ENCODE data around the gene NSMF.
A peak's percentile ranks its signal among the peaks of the same experiment; 100 is the strongest.

NSMF gene

DNA sequence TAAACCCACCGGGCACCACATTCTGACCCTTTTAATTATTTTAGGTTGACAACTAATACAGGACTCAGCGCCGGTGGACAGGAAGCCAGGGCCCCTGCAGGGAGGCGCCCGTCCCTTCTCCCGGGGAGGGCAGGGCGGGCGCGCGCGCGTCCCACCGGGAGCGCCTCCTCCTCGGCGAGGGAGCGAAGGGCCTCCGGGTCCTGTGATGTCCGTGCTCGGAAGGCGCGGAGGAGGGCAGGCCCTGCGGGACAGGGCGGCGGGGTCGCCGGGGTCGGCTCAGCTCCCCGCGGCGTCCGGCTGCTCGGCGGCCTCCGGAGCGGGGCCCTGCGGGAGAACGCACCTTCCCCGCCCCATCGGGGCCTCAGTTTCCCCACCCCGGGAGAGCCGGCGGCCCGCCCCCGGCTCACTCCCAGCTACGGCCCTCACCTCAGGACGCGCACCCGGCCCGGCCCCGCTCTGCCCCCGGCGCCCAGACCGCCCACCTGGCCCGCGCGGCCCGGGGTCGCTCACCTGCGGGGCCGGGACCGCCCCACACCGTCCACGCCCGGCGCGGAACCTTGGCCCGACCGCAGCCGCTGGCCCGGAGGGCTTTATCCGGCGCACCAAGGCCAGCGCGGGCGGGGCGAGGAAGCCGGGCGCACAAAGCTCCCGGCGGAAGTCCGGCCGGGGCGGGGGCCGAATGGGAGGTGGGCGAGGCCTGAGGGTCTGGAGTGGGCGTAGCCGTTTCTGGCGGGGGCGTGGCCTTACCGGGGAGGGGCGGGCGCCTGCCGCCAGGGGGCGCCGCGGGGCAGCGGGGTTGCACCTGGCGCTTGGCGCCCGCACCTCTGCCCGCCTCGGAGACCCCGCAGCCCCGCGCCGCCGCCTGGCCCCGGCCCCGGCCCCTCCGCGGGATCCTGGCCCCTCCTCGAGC, 36.3 kb downstream of the NSMF start, which contains the start of the genes EXD3 and NOXA1:
EXD3 (minus strand) TSS at position 559 of the 910 bp plus-strand sequence. CDS start 27,805 bp downstream, outside the sequence.
NOXA1 (plus strand) TSS at position 790 of the 910 bp plus-strand sequence. CDS start 137 bp downstream, outside the sequence.
- H3K4me1 ChIP-seq (ENCODE audit: control insufficient read depth in 2 of 2, insufficient read depth in 2 of 2, low read length in 2 of 2) = peaks cover 12 to 18% of the 10 kb centered on the region in 2 donors
- H3K27ac ChIP-seq (ENCODE audit: low read depth in 2 of 2, low read length in 2 of 2) = peak within 1 kb of the TSS; percentile 86 to 91
- peaks cover 0 to 3% of the 10 kb centered on the region in 2 donors for H3K36me3 ChIP-seq (ENCODE audit: control insufficient read depth in 2 of 2, insufficient read depth in 2 of 2, low read length in 2 of 2)
- no peaks in the 10 kb centered on the region for H3K27me3 ChIP-seq (ENCODE audit: control insufficient read depth in 2 of 2, insufficient read depth in 2 of 2, low read length in 2 of 2)
- H3K4me3 ChIP-seq (ENCODE audit: low read length in 2 of 2) = peak within 1 kb of the TSS; percentile 79 to 88
- no peaks in the 10 kb centered on the region for H3K9me3 ChIP-seq (ENCODE audit: control insufficient read depth in 2 of 2, low read length in 2 of 2)
- peak within 1 kb of the TSS; percentile 86 to 97 for H3K9ac ChIP-seq (ENCODE audit: low read depth in 1 of 2, low read length in 2 of 2)

DNA sequence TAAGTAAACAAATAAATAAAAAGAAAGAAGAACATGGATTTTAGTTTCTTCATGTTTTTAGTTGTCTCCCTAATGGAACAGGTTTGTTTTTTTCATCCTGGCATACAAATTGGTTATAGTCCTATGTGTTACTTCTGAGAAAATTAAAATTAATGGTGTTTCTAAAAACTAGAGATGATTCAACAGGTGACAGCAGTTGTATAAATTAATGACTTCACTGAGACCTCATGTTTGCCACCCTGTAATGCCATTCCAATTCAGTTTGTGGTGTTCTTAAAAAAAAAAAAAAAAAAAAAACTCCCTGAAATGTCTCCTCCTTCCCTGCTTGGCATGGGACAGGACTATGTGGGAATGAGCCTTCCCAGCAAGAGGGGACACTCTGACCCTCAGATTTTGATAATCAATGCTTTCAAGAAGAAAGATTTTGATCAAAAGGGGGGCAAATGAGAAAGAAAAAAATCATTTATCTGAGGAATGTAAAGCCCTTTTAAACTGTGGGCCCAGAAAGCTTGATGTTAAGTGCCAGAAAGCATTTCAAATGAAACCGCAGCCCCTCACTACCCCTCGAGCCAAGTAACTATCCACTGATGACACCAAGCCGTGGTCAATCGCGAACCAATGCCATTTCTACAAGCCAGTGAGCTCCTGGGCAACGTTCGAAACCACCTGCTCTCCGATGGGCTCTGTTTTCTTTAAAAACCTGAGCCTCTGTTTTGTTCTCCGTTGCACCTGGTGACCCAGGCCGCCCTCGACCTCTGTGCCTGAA, 37.1 kb downstream of the NSMF start:
- H3K27ac ChIP-seq (ENCODE audit: low read depth in 2 of 2, low read length in 2 of 2) = peak overlapping the region; percentile 68 to 77
- H3K9ac ChIP-seq (ENCODE audit: low read depth in 1 of 2, low read length in 2 of 2) = peak overlapping the region; percentile 82 to 86

DNA sequence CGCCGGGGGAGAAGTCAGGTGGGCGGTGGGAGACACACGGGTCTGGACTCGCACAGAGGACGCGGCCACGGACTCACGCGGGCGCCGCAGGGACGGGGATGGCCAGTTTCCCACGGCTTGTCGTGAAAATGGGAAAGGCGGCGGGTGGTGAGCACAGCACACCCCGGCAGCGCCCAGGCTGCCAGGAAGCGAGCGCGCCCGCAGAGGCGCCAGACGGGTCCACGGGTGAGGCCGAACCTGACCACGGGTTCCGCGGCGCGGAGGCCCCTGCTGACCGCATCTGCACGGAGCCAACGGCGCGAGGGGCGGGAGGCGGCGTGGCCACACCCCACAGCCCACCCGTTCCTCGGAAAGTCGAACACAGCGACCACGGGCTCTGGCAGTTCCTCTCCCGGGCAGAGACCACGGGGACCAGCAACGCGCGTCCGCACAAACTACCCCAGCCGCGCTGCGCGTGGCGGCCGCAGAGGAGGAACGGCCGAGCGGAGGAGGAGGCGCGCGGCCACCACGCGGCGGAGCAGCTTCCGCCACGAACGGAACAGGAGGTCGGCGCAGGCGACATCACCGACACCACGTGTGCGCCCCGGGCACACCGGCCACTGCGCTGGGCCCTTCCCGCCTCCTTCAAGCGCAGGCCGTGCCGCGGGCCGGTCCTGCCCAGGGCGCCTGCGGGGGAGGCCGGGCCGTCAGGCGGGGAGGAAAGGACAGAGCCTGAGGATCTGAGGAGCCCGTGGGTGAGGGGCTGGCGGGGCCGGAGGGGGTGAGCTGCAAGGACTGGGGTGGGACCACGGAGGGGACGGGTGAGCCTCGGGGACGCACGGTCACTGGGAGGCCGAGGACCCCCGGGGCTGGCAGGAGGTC, 41.7 kb downstream of the NSMF start:
- Histone ChIP-seq H3K9me3 (ENCODE audit: control insufficient read depth in 2 of 2, low read length in 2 of 2) (no peaks in the 10 kb centered on the region), H3K4me3 (ENCODE audit: low read length in 2 of 2) (no peak overlapping the region), H3K4me1 (ENCODE audit: control insufficient read depth in 2 of 2, insufficient read depth in 2 of 2, low read length in 2 of 2) (peaks cover 27 to 30% of the 10 kb centered on the region in 2 donors), H3K27me3 (ENCODE audit: control insufficient read depth in 2 of 2, insufficient read depth in 2 of 2, low read length in 2 of 2) (no peaks in the 10 kb centered on the region), H3K9ac (ENCODE audit: low read depth in 1 of 2, low read length in 2 of 2) (no peak overlapping the region), H3K36me3 (ENCODE audit: control insufficient read depth in 2 of 2, insufficient read depth in 2 of 2, low read length in 2 of 2) (no peaks in the 10 kb centered on the region), H3K27ac (ENCODE audit: low read depth in 2 of 2, low read length in 2 of 2) (no peak overlapping the region)

More for the DNA sequence above, 37.1 kb downstream of the NSMF start:
- peak overlapping the region; percentile 79 to 88 for H3K4me3 ChIP-seq (ENCODE audit: low read length in 2 of 2)
- H3K9me3 ChIP-seq (ENCODE audit: control insufficient read depth in 2 of 2, low read length in 2 of 2) = no peaks in the 10 kb centered on the region
- peaks cover 12 to 18% of the 10 kb centered on the region in 2 donors for H3K4me1 ChIP-seq (ENCODE audit: control insufficient read depth in 2 of 2, insufficient read depth in 2 of 2, low read length in 2 of 2)
- peaks cover 0 to under 1% of the 10 kb centered on the region in 2 donors for H3K36me3 ChIP-seq (ENCODE audit: control insufficient read depth in 2 of 2, insufficient read depth in 2 of 2, low read length in 2 of 2)
- no peaks in the 10 kb centered on the region for H3K27me3 ChIP-seq (ENCODE audit: control insufficient read depth in 2 of 2, insufficient read depth in 2 of 2, low read length in 2 of 2)

DNA sequence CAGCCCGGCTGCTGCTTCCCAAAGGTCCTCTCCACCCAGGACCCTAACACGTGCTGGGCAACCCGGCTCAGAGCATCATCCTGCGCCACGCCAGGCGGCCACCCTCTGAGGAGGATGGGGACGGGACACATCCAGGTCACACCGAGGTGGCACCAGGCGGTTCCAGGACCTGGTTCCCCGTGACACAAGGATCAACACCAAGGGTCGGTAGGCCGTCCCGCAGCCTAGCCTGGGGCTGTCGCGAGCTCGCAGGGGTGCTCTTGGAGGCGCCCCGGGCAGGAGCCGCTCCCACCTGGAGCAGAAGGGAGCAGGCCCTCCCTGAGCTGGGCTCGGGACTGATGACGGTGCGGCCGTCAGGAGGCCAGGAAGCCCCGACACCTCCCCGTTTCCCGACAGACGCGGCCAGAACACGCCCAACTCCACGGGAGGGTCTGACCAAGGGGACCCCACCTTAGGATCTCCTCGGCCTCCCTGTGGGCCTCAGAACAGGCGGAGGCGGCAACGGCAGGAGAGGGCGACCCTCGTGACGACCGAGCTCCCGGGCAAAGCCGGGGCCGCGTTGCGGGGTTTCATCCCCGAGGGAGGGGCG, 42.5 kb downstream of the NSMF start:
- no peaks in the 10 kb centered on the region for H3K9me3 ChIP-seq (ENCODE audit: control insufficient read depth in 2 of 2, low read length in 2 of 2)
- H3K36me3 ChIP-seq (ENCODE audit: control insufficient read depth in 2 of 2, insufficient read depth in 2 of 2, low read length in 2 of 2) = no peaks in the 10 kb centered on the region
- no peak overlapping the region for H3K4me3 ChIP-seq (ENCODE audit: low read length in 2 of 2)
- no peak overlapping the region for H3K27ac ChIP-seq (ENCODE audit: low read depth in 2 of 2, low read length in 2 of 2)
- H3K9ac ChIP-seq (ENCODE audit: low read depth in 1 of 2, low read length in 2 of 2) = no peak overlapping the region
- H3K27me3 ChIP-seq (ENCODE audit: control insufficient read depth in 2 of 2, insufficient read depth in 2 of 2, low read length in 2 of 2) = no peaks in the 10 kb centered on the region
- peaks cover 25 to 27% of the 10 kb centered on the region in 2 donors for H3K4me1 ChIP-seq (ENCODE audit: control insufficient read depth in 2 of 2, insufficient read depth in 2 of 2, low read length in 2 of 2)

DNA sequence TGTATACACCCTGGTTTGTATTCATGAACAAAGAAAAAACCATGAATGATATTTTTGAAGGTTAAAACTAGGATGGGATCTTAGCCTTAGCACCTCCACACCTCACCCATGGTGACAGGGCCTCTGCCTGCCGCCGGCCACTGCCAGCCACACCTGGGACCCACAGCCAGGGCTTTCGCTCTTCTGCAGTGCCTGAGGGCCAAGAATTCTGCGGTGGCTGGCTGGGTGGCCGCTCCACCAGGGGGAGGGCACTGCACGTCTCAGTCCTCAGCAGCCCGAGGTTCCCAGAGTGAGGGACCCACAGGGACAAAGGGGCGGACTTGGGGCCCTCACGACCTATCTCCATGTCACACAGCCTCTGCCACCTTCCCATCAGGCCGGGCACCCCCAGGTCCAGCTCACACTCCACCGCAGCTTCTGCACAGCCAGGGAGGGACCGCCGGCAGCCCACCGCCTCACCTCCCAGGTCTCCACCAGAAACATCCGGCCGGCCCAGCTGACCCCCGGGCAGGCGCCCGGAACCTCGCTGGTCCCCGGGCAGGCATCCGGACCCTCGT, 43.0 kb downstream of the NSMF start:
- H3K27ac ChIP-seq (ENCODE audit: low read depth in 2 of 2, low read length in 2 of 2) = no peak overlapping the region

DNA sequence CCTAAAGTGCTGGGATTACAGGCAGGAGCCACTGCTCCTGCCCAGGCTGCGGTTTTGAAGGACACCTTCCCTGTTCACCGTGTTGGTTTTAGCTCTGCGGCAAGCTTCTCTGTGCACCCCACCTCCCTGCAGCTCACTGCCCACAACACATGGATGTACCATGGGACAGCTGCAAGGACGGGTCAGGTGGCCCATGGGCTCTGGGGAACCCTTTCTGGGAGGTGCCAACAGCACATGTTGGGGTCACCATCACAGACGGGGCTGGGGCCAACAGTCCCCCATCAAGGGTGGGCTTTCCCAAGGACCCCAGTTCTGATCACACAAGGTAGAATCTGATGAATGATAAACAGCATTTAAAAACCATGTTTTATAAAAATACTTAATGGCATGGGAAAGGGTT, 43.7 kb downstream of the NSMF start:
- H3K9ac ChIP-seq (ENCODE audit: low read depth in 1 of 2, low read length in 2 of 2) = no peak overlapping the region
- H3K27me3 ChIP-seq (ENCODE audit: control insufficient read depth in 2 of 2, insufficient read depth in 2 of 2, low read length in 2 of 2) = no peaks in the 10 kb centered on the region
- H3K27ac ChIP-seq (ENCODE audit: low read depth in 2 of 2, low read length in 2 of 2) = no peak overlapping the region
- peaks cover 22 to 28% of the 10 kb centered on the region in 2 donors for H3K4me1 ChIP-seq (ENCODE audit: control insufficient read depth in 2 of 2, insufficient read depth in 2 of 2, low read length in 2 of 2)
- no peak overlapping the region for H3K4me3 ChIP-seq (ENCODE audit: low read length in 2 of 2)
- H3K9me3 ChIP-seq (ENCODE audit: control insufficient read depth in 2 of 2, low read length in 2 of 2) = no peaks in the 10 kb centered on the region
- H3K36me3 ChIP-seq (ENCODE audit: control insufficient read depth in 2 of 2, insufficient read depth in 2 of 2, low read length in 2 of 2) = no peaks in the 10 kb centered on the region

More for the DNA sequence above, 43.0 kb downstream of the NSMF start:
- Histone ChIP-seq H3K36me3 (ENCODE audit: control insufficient read depth in 2 of 2, insufficient read depth in 2 of 2, low read length in 2 of 2) (no peaks in the 10 kb centered on the region), H3K9ac (ENCODE audit: low read depth in 1 of 2, low read length in 2 of 2) (no peak overlapping the region), H3K4me1 (ENCODE audit: control insufficient read depth in 2 of 2, insufficient read depth in 2 of 2, low read length in 2 of 2) (peaks cover 25 to 26% of the 10 kb centered on the region in 2 donors), H3K9me3 (ENCODE audit: control insufficient read depth in 2 of 2, low read length in 2 of 2) (no peaks in the 10 kb centered on the region), H3K4me3 (ENCODE audit: low read length in 2 of 2) (no peak overlapping the region), H3K27me3 (ENCODE audit: control insufficient read depth in 2 of 2, insufficient read depth in 2 of 2, low read length in 2 of 2) (no peaks in the 10 kb centered on the region)

DNA sequence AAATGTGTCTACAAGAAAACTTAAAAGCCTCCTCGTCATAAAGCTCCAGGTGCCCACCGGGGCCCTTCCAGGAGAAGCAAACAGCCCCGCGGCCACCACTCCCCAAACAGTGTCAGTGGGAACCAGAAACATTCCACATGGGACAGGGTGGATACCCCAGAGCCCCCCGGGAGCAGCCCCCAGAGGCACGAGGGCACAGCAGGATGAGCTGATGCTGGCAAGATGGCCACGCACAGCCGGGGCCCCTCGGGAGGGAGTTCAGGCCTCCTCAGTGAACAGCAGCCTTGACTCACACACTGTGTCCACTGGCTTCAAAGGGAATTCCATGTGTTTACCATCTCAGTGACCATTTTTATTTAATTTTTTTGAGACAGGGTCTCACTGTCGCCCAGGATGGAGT, 46.7 kb downstream of the NSMF start:
- H3K27me3 ChIP-seq (ENCODE audit: control insufficient read depth in 2 of 2, insufficient read depth in 2 of 2, low read length in 2 of 2) = no peaks in the 10 kb centered on the region
- no peaks in the 10 kb centered on the region for H3K36me3 ChIP-seq (ENCODE audit: control insufficient read depth in 2 of 2, insufficient read depth in 2 of 2, low read length in 2 of 2)
- H3K9ac ChIP-seq (ENCODE audit: low read depth in 1 of 2, low read length in 2 of 2) = no peak overlapping the region
- H3K4me1 ChIP-seq (ENCODE audit: control insufficient read depth in 2 of 2, insufficient read depth in 2 of 2, low read length in 2 of 2) = peaks cover 20 to 27% of the 10 kb centered on the region in 2 donors
- H3K9me3 ChIP-seq (ENCODE audit: control insufficient read depth in 2 of 2, low read length in 2 of 2) = no peaks in the 10 kb centered on the region
- no peak overlapping the region for H3K4me3 ChIP-seq (ENCODE audit: low read length in 2 of 2)
- H3K27ac ChIP-seq (ENCODE audit: low read depth in 2 of 2, low read length in 2 of 2) = peak overlapping the region; percentile 62 to 67

DNA sequence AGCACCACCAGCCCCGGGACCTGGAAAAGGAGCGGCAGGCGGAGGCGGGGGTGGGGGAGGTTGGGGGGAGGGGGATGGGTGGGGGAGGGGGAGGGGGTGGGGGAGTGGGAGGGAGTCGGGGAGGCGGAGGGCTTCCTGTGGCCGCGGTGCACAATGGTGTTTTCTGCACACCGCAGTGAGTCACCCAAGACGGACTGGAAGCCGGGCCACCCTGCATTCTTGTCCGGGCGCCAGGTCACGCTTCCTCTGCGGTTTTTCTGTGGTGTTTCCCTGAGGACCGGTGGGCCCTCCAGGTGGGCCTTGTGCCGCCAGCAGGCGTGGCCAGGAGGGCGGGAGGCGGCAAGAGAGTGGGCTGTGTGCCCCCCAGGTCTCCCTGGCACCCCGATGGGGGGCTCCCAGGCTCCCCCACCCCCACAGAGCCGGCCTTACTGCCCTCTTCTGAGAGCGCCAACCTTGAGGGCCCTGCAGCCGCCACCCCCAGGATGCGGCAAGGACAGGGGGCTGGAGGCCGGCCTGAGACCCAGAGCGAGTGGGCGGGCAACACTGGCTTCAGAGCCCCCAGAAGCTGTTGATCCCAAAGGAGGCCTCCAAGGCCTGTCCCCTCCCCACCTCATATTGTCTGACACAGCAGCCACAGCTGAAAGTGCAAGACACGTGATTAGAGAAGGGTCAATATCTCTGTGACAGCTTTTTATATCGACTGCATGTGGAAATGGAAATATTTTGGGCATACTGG, 47.3 kb downstream of the NSMF start:
- H3K27me3 ChIP-seq (ENCODE audit: control insufficient read depth in 2 of 2, insufficient read depth in 2 of 2, low read length in 2 of 2) = no peaks in the 10 kb centered on the region
- H3K27ac ChIP-seq (ENCODE audit: low read depth in 2 of 2, low read length in 2 of 2) = peak overlapping the region; percentile 14 to 32
- H3K36me3 ChIP-seq (ENCODE audit: control insufficient read depth in 2 of 2, insufficient read depth in 2 of 2, low read length in 2 of 2) = no peaks in the 10 kb centered on the region
- no peak overlapping the region for H3K4me3 ChIP-seq (ENCODE audit: low read length in 2 of 2)
- H3K9me3 ChIP-seq (ENCODE audit: control insufficient read depth in 2 of 2, low read length in 2 of 2) = no peaks in the 10 kb centered on the region
- peaks cover 23 to 31% of the 10 kb centered on the region in 2 donors for H3K4me1 ChIP-seq (ENCODE audit: control insufficient read depth in 2 of 2, insufficient read depth in 2 of 2, low read length in 2 of 2)
- H3K9ac ChIP-seq (ENCODE audit: low read depth in 1 of 2, low read length in 2 of 2) = peak overlapping the region in 1 of 2 donors; percentile 51
